GM21423 (cell line): ENCODE results near the gene CARNS1.
"Not testable (repeated sequence)": the region's sequence is repeated elsewhere in the genome, so short reads cannot be mapped to it uniquely, and the experiment has no call there.

Experiments
- ATAC-seq: cut with Tn5 transposase; IDR thresholded peaks from one replicate; pipeline ENCODE4 v1.9.1; 2021; ENCODE audit warnings: mild to moderate bottlenecking, moderate library complexity; ENCODE audit not compliant: unreplicated experiment

The CARNS1 gene

DNA sequence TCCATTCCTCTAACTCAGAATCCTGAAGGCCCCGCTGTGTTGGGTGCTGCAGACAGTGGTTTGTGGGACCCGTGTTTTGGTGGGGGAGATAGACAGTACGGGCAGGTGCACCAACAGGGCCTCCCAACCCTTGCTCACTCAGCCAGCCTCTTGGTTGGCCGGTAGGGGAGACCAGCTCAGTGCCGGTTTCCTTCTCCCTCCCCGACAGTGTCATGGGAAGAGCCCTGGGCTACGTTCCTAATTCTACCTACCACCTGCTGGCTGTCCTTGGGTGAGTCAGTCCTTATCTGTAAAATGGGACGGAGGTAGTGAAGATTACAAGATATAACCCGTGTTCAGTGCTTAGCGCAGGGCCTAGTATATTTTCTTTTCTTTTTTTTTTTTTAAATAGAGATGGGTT lies 47.7 kb downstream of the CARNS1 start:
- ATAC-seq: no peak

DNA sequence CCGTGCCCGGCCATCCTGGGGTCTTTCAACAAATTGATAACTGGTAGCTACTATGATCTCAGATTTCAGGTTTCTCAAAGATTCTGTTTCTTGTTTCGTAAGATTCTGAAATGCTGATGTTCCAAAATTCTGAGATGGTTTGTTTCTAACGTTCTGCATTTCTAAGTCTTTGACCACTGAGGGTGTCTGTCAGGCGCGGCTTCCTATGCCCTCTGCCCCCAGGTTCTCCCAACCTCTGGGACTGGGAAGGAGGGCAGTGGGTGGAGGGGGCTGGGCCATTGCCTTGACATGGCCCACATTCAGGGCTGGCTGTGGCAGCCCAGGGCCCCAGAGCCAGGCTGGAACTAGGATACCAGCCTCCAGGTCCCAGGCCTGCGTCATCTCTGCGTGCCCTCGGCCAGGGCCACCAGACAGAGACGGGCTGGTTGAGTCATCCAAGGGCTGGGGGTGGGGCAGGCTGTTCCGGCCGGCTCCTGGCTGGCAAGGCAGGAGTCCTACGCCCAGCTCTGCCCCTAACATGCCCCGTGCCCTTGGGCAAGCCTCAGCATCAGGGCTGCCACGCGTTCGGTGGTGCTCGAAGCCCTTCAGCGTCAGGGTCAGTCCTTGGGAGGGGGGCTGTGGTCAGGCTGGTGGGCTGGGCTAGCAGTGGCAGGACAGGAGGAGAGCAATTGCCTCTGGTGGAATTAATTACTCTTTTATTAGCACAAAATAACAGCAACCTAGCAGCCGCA lies 48.4 kb downstream of the CARNS1 start:
- ATAC-seq: no peak

DNA sequence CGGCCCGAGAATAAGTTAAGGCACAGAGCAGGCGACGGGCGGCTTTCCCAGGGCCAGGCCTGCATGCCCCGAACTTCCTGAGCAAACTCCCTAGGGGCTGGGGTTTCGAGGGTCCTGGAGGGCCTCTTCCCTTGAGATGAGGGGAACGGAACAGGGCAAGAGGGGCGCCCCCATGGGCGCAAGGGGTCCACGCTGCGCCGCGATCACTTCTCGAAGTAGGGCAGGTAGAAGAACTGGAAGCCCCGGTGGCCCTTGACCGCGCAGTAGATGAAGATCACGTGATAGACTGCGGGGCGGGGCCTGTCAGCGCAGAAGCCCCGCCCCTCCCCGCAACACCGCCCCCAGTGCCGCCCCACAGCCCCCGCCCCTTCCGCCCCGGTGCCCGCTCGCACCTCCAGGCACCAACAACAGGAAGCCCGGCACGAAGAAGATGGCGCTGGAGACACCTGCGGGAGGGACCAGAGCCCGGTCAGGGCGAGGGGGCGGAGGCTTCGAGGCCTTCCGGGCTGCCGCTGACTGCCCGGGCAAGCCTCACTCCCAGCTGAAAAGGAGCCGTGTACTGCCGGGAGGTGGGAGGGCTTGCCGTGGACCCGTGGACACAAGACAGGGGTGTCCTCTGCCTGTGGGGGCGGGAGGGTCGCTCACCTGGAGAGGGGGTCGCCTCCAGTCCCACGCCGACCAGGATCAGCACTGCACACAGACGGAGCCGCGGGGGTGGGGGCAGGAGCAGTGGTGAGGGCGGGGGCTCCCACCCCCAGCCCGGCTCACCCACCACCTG lies 49.1 kb downstream of the CARNS1 start:
- ATAC-seq: peak; percentile 54

DNA sequence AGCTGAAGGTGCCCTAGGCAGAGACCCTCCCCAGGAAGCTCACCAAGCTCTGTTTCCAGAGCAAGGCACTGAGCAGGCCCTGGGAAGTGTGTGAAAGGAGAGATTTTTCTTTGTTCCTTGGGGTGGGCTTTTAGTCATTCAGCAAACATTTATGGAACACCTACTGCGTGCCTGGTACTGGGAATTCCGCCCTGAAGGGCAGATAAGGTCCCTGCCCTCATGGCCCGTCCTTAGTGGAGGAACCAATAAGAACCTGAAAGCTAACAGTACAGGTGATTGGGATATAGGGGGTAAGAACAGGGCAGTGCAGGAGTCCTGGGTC lies 49.7 kb downstream of the CARNS1 start:
- ATAC-seq: no peak

DNA sequence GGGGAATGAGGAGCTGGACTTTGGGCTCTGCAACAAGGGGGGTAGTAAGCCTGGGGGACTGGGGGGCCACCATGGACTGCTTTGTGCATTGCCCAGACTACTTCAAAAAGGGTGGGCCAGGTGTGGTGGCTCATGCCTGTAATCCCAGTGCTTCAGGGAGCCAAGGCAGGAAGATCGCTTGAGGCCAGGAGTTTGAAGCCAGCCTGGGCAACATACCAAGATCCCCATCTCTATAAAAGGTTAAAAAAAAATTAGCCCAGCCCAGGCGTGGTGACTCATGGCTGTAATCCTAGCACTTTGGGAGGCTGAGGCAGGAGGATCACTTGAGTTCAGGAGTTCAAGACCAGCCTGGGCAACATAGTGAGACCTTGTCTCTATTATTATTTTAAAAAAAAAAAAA lies 50.1 kb downstream of the CARNS1 start:
- not testable (repeated sequence) for ATAC-seq

DNA sequence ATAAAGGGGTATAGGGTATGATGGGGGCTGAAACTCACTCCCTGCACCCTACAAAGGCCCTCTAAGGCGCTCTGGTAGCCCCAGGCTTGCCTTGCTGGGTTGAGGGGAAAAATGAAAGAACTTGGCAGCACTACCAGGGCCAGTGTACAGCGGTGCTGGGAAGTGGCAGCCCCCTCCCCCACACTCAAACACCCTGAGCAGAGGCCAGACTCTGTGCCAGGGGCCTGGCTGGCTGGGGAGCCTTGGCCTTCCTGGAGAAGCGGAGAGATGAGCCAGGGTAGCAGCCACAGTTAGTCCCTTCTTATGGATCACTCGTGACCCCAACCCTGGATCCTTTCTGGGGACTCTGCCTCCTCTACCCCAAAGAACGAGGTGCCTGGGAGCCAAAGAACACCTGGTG lies 50.9 kb downstream of the CARNS1 start:
- no peak for ATAC-seq

DNA sequence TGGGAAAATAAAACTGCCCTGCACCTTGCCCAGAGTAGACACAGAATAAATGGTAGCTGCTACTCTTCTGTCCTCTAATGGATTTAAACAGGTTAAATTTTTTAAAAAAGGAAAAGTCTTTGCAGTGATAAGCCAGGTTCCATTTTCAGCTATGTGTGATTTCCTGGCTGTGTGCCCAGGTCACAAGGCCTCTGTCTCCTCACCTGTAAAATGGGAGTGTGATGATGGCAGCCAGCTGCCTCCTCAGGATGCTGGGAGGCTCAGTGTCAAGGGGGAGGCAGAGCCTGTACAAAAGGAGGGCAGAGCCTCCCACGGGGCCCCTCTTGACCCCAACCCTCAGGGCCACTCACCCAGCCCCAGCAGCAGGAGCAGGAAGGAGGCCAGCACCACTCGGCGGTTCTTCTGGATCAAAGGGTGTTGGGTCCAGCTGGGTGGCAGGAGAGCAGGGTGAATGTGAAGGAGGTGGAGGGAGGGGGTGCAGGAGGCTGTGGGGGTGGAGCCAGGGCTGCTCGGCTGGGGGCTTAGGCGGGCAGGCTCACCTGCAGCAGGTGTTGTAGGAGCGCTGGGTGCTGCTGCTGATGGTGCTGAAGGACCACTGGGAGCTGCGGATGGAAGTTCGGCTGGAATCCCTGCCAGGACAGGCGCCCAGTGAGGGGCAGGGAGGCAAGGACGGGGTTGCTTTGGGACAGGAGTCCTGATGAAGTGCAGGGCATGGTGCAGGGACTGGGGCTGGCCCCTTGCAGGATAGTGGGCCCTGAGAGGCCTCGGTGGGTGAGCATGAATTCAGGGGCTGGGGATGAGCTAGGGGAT lies 51.7 kb downstream of the CARNS1 start:
- ATAC-seq: no peak

DNA sequence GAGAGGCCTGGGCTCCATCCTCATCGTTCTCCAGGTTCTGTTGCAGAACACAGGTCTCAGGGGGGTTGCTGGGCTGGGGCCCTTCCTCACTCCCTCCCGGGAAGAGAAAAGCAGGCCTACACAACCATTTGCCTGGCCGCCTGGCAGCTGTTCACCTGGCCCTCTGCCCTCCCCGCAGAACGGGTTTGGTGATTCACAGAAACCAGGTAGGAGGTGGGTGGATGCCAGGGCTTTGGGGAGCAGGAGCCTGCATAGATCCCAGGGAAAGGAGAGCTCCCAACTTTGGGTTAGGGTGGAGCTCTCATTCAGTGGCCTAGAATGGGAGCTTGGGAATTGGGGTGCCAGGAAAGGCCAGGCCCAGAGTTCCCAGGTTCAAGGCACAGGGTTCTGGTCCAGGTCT lies 52.6 kb downstream of the CARNS1 start:
- ATAC-seq: no peak

DNA sequence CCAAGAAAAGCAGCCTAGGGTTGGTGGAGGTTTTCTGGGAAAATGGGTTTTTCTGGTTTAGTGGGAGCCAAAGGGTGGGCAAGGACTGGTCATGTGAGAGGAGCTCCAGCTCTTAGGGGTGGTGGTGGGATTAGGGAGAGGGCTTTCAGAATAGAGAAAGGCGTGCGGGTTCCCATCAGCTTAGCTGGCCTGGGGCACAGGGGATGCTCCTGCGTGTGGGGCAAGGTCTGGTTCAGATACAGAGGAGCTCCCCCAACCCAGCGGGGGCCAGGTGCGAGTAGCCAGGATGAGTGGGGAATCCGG lies 52.9 kb downstream of the CARNS1 start:
- ATAC-seq: no peak

DNA sequence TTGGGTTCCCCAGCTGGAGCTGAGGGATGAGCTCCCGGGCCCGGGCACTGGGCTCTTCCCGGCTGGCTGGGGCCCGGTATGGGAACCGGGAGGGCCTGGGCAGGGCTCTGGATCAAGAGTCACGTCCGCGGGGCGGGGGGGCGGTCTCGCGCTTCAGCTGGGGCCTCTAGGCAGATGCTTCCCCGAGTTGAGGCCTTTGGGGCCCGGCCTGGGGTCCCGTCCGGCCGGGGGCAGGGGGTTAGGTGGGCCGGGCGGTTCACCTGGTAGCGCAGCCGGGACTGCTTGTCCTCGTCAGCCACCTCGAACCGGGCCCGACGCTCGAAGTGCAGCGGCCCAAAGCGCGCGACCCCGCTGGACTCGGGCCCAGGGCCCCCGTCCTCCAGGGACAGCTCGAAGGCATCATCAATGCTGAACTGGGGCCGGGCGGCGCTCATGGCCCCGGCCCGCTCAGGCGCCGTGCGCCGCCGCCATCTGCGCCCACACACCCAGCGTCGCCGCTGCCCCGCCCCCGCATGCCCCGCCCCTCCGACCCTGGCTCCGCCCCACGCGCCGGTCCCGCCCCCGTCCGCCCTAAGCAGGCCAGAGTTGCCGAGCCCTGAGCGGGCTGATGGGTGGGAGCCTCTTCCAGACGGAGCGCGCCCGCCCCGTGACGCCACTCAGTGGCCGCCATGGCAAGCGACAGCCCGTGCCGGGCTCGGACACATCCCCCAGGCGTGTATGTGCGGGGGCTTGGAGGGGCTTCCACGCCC lies 53.5 kb downstream of the CARNS1 start, which contains the start of gene TMEM134:
TMEM134 (minus strand) TSS at position 493 of the 749 bp plus-strand sequence; CDS start at position 434, 59 bp downstream.
- peak; percentile 67 for ATAC-seq

DNA sequence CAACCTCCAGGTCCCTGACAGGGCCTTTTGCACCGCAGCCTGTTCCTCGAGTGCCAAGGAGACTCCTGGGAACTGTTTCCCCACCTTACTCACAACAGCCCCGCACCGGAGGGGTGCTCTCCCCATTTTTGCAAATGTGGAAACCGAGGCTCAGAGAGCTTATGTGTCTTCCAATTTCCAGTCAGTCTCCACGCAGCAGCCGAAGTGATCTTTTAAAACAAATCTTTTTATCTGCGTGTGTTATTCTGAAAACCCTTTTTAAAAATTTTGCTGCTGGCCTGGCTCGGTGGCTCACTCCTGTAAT lies 54.0 kb downstream of the CARNS1 start:
- no peak for ATAC-seq

DNA sequence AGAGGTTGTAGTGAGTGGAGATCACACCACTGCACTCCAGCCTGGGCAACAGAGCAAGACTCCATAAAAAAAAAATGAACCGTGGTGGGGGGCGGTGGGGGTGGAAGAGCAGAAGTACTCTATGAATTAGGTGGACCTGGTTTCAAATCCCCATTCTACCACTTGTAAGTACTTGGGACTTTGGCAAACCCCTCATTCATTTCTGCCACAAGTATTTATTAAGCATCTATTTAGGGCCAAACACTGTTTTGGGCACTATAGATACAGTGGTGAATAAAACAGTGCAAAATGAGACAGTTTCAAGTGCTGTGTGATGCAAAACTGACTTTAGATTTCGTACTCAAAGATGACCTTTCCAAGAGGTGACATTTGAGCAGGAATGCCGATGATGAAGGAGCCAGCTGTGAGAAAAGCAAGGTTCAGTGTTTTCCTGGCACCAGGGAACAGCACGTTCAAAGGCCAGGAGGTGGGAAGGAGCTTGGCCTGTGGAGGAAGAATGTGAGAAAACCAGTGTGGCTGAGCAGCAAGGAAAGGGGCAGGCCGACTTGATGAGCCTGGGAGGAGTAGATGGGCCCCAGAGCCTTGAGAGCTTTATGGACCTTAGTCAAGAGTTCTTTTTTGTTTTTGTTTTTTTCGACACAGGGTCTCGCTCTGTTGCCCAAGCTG lies 55.0 kb downstream of the CARNS1 start:
- no peak for ATAC-seq

DNA sequence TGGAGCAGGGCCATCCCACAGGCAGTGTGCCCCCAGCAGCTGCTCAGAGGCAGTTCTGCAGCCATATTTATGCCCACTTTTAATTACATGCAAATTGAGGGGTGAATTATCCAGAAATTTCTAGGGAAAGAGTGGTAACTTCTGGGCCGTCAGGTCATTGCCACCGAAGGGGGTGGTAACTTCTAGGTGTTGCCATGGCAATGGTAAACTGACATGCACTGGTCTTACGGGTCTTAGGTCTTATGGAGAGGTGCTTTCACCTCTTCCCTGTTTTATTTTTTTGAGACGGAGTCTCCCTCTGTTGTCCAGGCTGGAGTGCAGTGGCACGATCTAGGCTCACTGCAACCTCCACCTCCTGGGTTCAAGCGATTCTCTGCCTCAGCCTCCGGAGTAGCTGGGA lies 57.4 kb downstream of the CARNS1 start:
- ATAC-seq: no peak
